ENCODE data around the gene CHST13. TPM values are rescaled to one million over a fixed set of nuclear protein-coding genes. Genes with fewer than 3 reads are reported as not detected.

Gene CHST13
- total RNA-seq, 2 experiments from 2014 or later = not detected

GRCh38 chr3:126503701-126504100, 20.3 kb upstream of the CHST13 start:
- no peaks in the 10 kb centered on the region for H3K27me3 Mint-ChIP-seq
- H3K36me3 Mint-ChIP-seq (ENCODE audit: low read depth) = no peaks in the 10 kb centered on the region
- H3K4me1 Mint-ChIP-seq = peaks cover 1% of the 10 kb centered on the region
- DNase-seq = no peak
- ChIA-PET POLR2A (no interaction called here), CTCF (no interaction called here)
- H3K4me3 Mint-ChIP-seq = no peak overlapping the region
- H3K9me3 Mint-ChIP-seq = no peaks in the 10 kb centered on the region
- no peak overlapping the region for H3K27ac Mint-ChIP-seq

GRCh38 chr3:126507886-126508285, 16.1 kb upstream of the CHST13 start:
- Mint-ChIP-seq H3K9me3 (no peaks in the 10 kb centered on the region), H3K4me1 (no peaks in the 10 kb centered on the region), H3K4me3 (no peak overlapping the region), H3K27ac (no peak overlapping the region), H3K36me3 (ENCODE audit: low read depth) (no peaks in the 10 kb centered on the region), H3K27me3 (no peaks in the 10 kb centered on the region)
- no peak for DNase-seq
- CTCF ChIA-PET = no interaction called here
- POLR2A ChIA-PET = no interaction called here

- Mint-ChIP-seq H3K9me3 (no peaks in the 10 kb centered on the region), H3K27me3 (no peaks in the 10 kb centered on the region), H3K36me3 (ENCODE audit: low read depth) (no peaks in the 10 kb centered on the region), H3K27ac (no peak overlapping the region), H3K4me3 (no peak overlapping the region), H3K4me1 (no peaks in the 10 kb centered on the region)
- DNase-seq = no peak
- POLR2A ChIA-PET = no interaction called here
- CTCF ChIA-PET = no interaction called here
These were observed 15.4 kb upstream of the CHST13 start for GRCh38 chr3:126508564-126508964.

- Mint-ChIP-seq H3K4me3 (no peak overlapping the region), H3K9me3 (no peaks in the 10 kb centered on the region), H3K27ac (no peak overlapping the region), H3K27me3 (no peaks in the 10 kb centered on the region), H3K36me3 (ENCODE audit: low read depth) (no peaks in the 10 kb centered on the region), H3K4me1 (no peaks in the 10 kb centered on the region)
- CTCF ChIA-PET = no interaction called here
- POLR2A ChIA-PET = no interaction called here
- DNase-seq = no peak
These were observed 14.2 kb upstream of the CHST13 start for GRCh38 chr3:126509597-126510307.

GRCh38 chr3:126510308-126510910, 13.5 kb upstream of the CHST13 start:
- no peak for DNase-seq
- H3K27me3 Mint-ChIP-seq = no peaks in the 10 kb centered on the region
- no peaks in the 10 kb centered on the region for H3K9me3 Mint-ChIP-seq
- no peaks in the 10 kb centered on the region for H3K4me1 Mint-ChIP-seq
- no peak overlapping the region for H3K27ac Mint-ChIP-seq
- ChIA-PET CTCF (no interaction called here), POLR2A (no interaction called here)
- H3K4me3 Mint-ChIP-seq = no peak overlapping the region
- no peaks in the 10 kb centered on the region for H3K36me3 Mint-ChIP-seq (ENCODE audit: low read depth)

- no peaks in the 10 kb centered on the region for H3K27me3 Mint-ChIP-seq
- POLR2A ChIA-PET = no interaction called here
- H3K9me3 Mint-ChIP-seq = no peaks in the 10 kb centered on the region
- no peaks in the 10 kb centered on the region for H3K36me3 Mint-ChIP-seq (ENCODE audit: low read depth)
- CTCF ChIA-PET = no interaction called here
- H3K4me1 Mint-ChIP-seq = no peaks in the 10 kb centered on the region
- no peak for DNase-seq
- no peak overlapping the region for H3K27ac Mint-ChIP-seq
- no peak overlapping the region for H3K4me3 Mint-ChIP-seq
These were observed 12.7 kb upstream of the CHST13 start for GRCh38 chr3:126511291-126511690.

DNA sequence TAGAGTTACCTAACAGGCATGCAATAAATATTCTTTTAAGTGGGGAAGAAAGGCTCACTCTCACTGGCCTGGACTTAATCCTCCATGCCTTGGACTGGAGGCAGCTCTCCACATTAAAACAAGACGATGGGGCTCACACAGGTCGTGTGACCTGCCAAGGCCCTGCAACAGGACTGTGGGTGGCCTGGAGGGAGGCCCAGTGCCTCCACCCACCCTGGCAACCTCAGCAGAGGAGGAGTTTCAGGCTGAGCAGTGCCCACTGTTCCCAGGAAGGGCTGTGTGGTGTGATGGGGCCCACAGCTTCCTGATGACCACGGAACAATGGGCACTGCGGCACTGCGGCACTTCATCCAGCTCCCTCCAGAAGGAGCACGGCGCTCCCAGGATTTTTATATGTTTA, 11.9 kb upstream of the CHST13 start:
- Mint-ChIP-seq H3K36me3 (ENCODE audit: low read depth) (no peaks in the 10 kb centered on the region), H3K4me1 (no peaks in the 10 kb centered on the region), H3K27ac (no peak overlapping the region), H3K27me3 (no peaks in the 10 kb centered on the region), H3K9me3 (no peaks in the 10 kb centered on the region), H3K4me3 (no peak overlapping the region)
- CTCF ChIA-PET = no interaction called here
- POLR2A ChIA-PET = no interaction called here
- DNase-seq = no peak

DNA sequence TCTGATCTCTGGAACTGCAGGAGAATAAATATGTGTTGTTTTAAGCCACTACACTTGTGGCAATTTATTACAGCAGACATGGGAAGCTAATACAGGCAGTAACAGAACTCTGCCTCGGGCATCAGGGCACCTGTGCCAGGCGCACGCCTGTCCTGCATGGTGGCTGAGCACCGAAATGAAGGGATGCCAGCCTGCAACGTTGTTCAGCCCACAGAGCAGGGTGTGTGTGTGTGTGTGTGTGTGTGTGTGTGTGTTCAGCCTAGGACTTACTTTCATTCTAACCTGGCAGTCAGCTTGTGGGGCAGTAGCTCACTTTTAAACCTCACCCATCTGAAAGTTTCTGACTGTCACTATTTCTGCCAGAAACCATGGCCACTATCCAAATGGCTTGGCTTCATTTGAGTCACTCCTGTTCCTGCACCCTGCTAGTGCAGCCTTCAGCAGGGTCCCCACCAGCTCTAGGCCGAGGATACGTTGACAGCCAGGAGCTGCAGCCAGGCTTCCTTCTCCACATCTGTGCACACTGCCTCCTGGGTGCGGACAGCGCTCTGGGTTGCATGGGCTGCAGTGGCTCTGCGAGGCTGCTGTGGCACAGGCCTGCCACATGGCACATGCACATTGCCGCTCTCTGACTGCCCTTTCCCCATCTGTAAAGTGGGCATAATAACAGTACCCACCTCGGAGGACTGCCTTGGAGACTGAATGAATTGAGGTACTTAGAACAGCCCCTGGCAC, 10.9 kb upstream of the CHST13 start:
- Mint-ChIP-seq H3K27ac (no peak overlapping the region), H3K27me3 (no peaks in the 10 kb centered on the region), H3K4me3 (no peak overlapping the region), H3K9me3 (no peaks in the 10 kb centered on the region), H3K36me3 (ENCODE audit: low read depth) (no peaks in the 10 kb centered on the region), H3K4me1 (no peaks in the 10 kb centered on the region)
- ChIA-PET POLR2A (no interaction called here), CTCF (no interaction called here)
- no peak for DNase-seq

DNA sequence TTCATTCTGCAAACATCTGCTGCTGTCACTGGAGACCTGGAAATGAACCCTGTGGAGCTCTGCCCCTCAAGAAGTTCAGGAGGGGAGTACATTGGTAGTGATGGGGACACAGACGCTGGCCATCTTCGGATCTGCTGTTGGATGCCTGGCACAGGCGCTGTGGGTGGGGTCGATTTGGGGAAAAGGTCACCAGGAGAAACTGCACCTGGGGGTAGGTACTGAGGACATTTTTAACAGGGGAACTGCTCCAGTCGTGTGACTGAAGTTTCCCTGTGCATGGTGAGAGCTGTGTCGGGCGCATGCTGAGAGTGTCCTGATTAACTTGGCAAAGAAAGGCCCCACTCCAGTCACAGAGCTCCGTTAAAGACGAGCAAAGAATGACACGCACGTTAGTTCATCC, 9.8 kb upstream of the CHST13 start:
- Mint-ChIP-seq H3K4me1 (no peaks in the 10 kb centered on the region), H3K9me3 (no peaks in the 10 kb centered on the region), H3K27ac (no peak overlapping the region), H3K4me3 (no peak overlapping the region), H3K27me3 (no peaks in the 10 kb centered on the region), H3K36me3 (ENCODE audit: low read depth) (no peaks in the 10 kb centered on the region)
- ChIA-PET CTCF (interaction anchor here (1.5 kb wide), 1 partner anchor 9 kb away, joined by 5 read pairs; the partner anchor contains the start of gene CHST13), POLR2A (no interaction called here)
- no peak for DNase-seq

DNA sequence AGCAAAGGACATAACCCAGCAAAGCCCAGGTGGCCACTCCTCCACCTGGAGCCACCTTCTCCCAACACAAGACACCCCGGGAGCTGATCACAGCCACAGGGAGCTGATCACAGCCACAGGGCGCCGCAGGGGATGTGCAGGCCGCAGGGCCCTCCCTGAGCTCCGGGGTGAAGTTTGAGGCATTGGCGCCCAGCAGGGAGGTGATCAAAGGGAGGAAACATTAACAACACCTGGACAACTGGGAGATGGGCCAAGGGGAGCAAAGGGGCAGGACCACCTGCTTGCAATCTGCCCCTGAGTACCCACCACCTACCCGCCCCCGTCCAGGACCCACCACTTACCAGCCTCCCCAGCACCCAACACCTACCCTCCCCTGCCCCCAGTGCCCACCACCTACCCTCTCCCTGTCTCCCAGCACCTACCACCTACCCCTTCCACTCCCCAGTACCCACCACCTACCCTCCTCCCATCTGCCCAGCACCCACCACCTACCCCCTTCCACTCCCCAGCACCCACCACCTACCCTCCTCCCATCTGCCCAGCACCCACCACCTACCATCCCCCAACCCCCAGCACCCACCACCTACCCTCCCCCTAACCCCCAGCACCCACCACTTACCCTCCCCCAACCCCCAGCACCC, 8.8 kb upstream of the CHST13 start:
- POLR2A ChIA-PET = no interaction called here
- Mint-ChIP-seq H3K4me3 (no peak overlapping the region), H3K4me1 (no peaks in the 10 kb centered on the region)

DNA sequence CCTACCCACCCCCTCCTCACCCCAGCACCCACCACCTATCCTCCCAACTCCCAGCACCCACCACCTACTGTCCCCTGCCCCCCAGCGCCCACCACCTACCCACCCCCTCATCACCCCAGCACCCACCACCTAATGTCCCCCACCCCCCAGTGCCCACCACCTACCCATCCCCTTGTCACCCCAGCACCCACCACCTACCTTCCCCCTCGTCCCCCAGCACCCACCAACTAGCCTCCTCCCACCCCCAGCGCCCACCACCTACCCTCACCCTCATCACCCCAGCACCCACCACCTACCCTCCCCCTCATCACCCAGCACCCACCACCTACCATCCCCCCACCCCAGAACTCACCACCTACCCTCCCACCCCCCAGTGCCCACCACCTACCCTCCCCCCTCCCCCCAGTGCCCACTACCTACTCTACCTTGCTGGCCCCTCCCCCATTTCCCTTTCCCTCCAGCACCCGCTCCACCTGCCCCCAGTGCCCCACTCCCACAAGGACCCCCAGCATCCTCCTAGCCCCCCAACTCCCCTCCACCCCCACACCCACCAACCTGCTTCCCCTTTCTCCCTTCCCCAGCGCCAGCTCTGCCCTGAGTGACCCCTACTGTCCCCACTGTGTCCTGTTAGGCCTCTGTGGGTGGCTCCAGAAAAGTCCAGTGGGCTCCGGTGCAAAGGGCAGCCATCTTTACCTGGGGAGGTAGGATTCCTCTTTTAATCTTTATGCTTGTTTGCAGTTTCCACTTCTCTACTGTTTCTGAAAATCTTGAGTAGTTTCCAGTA, 7.6 kb upstream of the CHST13 start:
- no peak overlapping the region for H3K27ac Mint-ChIP-seq
- ChIA-PET POLR2A (no interaction called here), CTCF (no interaction called here)
- H3K9me3 Mint-ChIP-seq = no peaks in the 10 kb centered on the region
- H3K4me3 Mint-ChIP-seq = no peak overlapping the region
- H3K27me3 Mint-ChIP-seq = no peaks in the 10 kb centered on the region
- no peak for DNase-seq
- H3K36me3 Mint-ChIP-seq (ENCODE audit: low read depth) = no peaks in the 10 kb centered on the region
- no peaks in the 10 kb centered on the region for H3K4me1 Mint-ChIP-seq

More for the DNA sequence above, 8.8 kb upstream of the CHST13 start:
- Mint-ChIP-seq H3K27me3 (no peaks in the 10 kb centered on the region), H3K9me3 (no peaks in the 10 kb centered on the region), H3K27ac (no peak overlapping the region), H3K36me3 (ENCODE audit: low read depth) (no peaks in the 10 kb centered on the region)
- CTCF ChIA-PET = interaction anchor here (1.5 kb wide), 1 partner anchor 8 kb away, joined by 5 read pairs; the partner anchor contains the start of gene CHST13
- DNase-seq = no peak

- H3K4me3 Mint-ChIP-seq = no peak overlapping the region
- no peak for DNase-seq
- ChIA-PET CTCF (no interaction called here), POLR2A (no interaction called here)
- H3K27me3 Mint-ChIP-seq = no peaks in the 10 kb centered on the region
- H3K9me3 Mint-ChIP-seq = no peaks in the 10 kb centered on the region
- H3K36me3 Mint-ChIP-seq (ENCODE audit: low read depth) = no peaks in the 10 kb centered on the region
- H3K27ac Mint-ChIP-seq = no peak overlapping the region
- H3K4me1 Mint-ChIP-seq = no peaks in the 10 kb centered on the region
These were observed 7.0 kb upstream of the CHST13 start for GRCh38 chr3:126516936-126517290.

DNA sequence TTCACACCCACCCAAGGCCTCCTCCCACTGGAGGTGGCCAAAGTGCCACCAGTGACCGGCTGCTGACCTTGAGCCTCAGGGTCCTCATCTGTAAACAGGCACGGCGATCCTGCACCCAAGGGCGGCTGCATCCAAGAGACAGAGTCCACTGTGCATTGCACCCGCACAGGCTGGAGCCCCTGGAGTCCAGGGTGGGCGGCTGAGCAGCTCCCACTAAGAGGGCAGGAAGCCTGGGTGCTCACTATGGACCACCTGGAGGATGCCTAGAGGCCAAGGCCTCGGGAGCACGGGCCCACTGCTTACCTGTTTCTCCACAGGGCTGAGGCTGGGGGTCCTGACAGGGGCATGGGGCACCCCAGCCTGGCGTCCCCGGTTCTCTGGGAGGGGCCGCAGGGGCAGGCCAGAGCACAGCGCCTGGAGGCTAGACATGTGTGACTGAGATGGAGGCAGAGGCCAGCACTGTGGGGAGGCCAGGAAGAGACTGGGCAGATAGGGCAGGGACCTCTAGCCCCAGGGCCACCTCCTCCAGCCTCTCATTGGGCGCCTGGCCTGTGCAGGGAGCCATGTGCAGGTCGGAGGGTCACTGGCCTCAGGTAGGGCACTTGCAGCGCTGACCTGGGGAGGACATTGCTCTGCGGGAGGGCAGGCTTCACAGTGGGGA, 6.5 kb upstream of the CHST13 start, which contains the start of gene UROC1:
UROC1 (minus strand) TSS at position 483 of the 661 bp plus-strand sequence; CDS start at position 429, 54 bp downstream.
- ChIA-PET CTCF (no interaction called here), POLR2A (no interaction called here)
- no peak for DNase-seq
- Mint-ChIP-seq H3K9me3 (no peaks in the 10 kb centered on the region), H3K4me1 (no peaks in the 10 kb centered on the region), H3K4me3 (no peak within 1 kb of the TSS), H3K27me3 (peaks cover 5% of the 10 kb centered on the region), H3K36me3 (ENCODE audit: low read depth) (no peaks in the 10 kb centered on the region), H3K27ac (no peak within 1 kb of the TSS)

Data from activated CD4-positive, alpha-beta memory T cell treated with anti-CD3 and anti-CD28 coated beads, Interleukin-2, amount 10 ng/mL, durations not matched to agents 7 days and 5 days (primary cell).